Immature natural killer cell (primary cell): ENCODE measurements around the gene MEIKIN. TPM values are rescaled to one million over a fixed set of nuclear protein-coding genes. Genes with fewer than 3 reads are reported as not detected.

Source experiments
- DNase-seq, 3 donors: peaks; one replicate each; pipeline ENCODE4 v3.0.0; 2022; ENCODE audit warnings: mixed read lengths in 1 of 3
- H3K27ac Mint-ChIP-seq, 6 donors: one replicate each; pipeline ENCODE4 v1.8.0; 2020; ENCODE audit warnings: mixed read lengths in 6 of 6, mild to moderate bottlenecking in 5 of 6, inconsistent platforms in 4 of 6, moderate library complexity in 3 of 6
- H3K27me3 Mint-ChIP-seq, 3 donors: one replicate each; pipeline ENCODE4 v1.8.0; 2020 to 2021; ENCODE audit warnings: low read depth in 3 of 3, mild to moderate bottlenecking in 3 of 3, mixed read lengths in 3 of 3, moderate library complexity in 3 of 3, inconsistent platforms in 1 of 3
- H3K36me3 Mint-ChIP-seq, 3 donors: one replicate each; pipeline ENCODE4 v1.8.0; 2020; ENCODE audit warnings: mixed read lengths in 3 of 3, inconsistent platforms in 2 of 3, mild to moderate bottlenecking in 2 of 3
- H3K4me1 Mint-ChIP-seq, 2 donors: one replicate each; pipeline ENCODE4 v1.8.0; 2020; ENCODE audit warnings: inconsistent platforms in 2 of 2, mild to moderate bottlenecking in 2 of 2, mixed read lengths in 2 of 2, moderate library complexity in 1 of 2
- H3K4me3 Mint-ChIP-seq, 5 donors: one replicate each; pipeline ENCODE4 v1.8.0; 2020; ENCODE audit warnings: mild to moderate bottlenecking in 5 of 5, mixed read lengths in 5 of 5, inconsistent platforms in 3 of 5, moderate library complexity in 3 of 5
- H3K9me3 Mint-ChIP-seq, 6 donors: one replicate each; pipeline ENCODE4 v1.8.0; 2020; ENCODE audit warnings: mild to moderate bottlenecking in 6 of 6, mixed read lengths in 6 of 6, inconsistent platforms in 4 of 6, moderate library complexity in 3 of 6
- polyA plus RNA-seq, 3 donors: library from polyadenylated mRNA; unstranded; fragments of 300-500 nt; fragmentation: Illumina TruSeq; gene quantifications; one replicate each; pipeline ENCODE4 v1.2.3, GENCODE V29; 2021

The MEIKIN gene
- polyA plus RNA-seq, 3 donors from 2014 or later: 0.72 TPM; not detected in 2

DNA sequence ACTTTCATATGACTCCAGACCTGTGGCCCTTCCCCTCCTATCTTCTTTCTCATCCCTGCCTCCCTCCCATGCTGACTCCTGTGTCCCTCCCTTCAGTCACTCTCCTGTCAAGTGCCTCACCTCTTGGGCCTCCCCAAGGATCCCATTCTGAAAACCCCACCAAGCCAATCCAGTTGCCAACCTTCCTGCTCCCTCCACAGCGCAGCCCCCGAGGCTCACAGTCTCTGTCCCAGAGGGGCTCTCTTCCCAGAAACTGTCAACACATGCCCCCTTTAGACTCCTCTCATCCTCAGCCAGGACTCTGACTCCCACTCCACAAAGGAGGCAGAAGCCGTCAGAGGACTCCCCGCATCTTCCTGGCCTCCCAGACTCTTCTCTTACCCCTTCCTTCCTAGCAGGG lies 35.2 kb upstream of the MEIKIN start:
- Mint-ChIP-seq H3K4me3 (no peak overlapping the region), H3K9me3 (no peaks in the 10 kb centered on the region), H3K27me3 (peaks cover 1 to 5% (median 4%) of the 10 kb centered on the region in 3 donors), H3K27ac (peak overlapping the region in 1 of 6 donors; percentile 32), H3K36me3 (no peaks in the 10 kb centered on the region), H3K4me1 (peaks cover 5 to 15% of the 10 kb centered on the region in 2 donors)
- no peak for DNase-seq

DNA sequence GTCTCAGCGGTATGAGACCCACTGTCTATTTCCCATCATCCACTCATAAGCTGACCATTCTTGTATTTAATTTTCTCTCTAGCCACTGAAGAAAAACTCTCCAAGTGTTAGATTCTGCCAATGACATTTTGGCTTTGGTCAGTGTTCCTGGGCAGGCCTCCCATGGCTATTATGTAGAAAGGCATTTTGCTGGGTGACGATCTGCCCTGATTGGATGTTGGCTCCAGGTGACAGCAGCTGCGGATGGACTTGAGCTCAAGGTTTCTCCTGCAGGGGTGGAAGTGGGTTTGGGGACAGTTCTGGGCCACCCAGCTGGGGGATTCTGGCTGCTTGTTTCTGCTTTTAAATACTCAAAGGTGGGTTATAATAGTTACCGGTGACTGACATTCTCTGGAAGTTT lies 34.4 kb upstream of the MEIKIN start:
- Mint-ChIP-seq H3K4me3 (no peak overlapping the region), H3K27me3 (peaks cover 0 to 5% (median 4%) of the 10 kb centered on the region in 3 donors), H3K4me1 (peaks cover 8 to 17% of the 10 kb centered on the region in 2 donors)

DNA sequence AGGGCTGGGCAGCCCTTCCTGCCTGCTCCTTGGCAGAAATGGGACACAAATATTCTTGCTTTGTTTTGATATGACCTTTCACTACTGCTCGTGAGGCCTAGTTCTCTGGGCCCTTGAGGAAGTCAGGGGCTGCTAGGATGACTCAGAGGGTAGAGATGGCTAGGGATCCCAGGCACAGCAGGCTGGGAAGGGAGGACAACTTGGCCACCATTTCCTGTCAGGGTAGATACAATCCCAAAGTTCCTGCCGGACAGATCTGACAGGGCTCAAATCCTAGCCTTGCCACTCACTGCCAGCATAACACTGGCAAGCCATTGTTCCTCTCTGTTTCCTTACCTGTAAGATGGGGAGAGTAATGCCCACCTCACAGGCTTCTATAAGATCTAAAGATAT lies 31.7 kb upstream of the MEIKIN start:
- Mint-ChIP-seq H3K27me3 (peaks cover 0 to 3% (median 0%) of the 10 kb centered on the region in 3 donors), H3K4me3 (no peak overlapping the region), H3K4me1 (peaks cover 8% of the 10 kb centered on the region in 2 donors), H3K9me3 (no peaks in the 10 kb centered on the region), H3K27ac (no peak overlapping the region), H3K36me3 (no peaks in the 10 kb centered on the region)
- DNase-seq: no peak

More for the DNA sequence above, 34.4 kb upstream of the MEIKIN start:
- no peak for DNase-seq
- H3K27ac Mint-ChIP-seq: no peak overlapping the region
- no peaks in the 10 kb centered on the region for H3K9me3 Mint-ChIP-seq
- H3K36me3 Mint-ChIP-seq: no peaks in the 10 kb centered on the region

GRCh38 chr5:131976414-131977211 lies 31.1 kb upstream of the MEIKIN start:
- H3K9me3 Mint-ChIP-seq: no peaks in the 10 kb centered on the region
- peaks cover 0 to 3% (median 0%) of the 10 kb centered on the region in 3 donors for H3K27me3 Mint-ChIP-seq
- H3K27ac Mint-ChIP-seq: no peak overlapping the region
- no peak for DNase-seq
- H3K36me3 Mint-ChIP-seq: no peaks in the 10 kb centered on the region
- no peak overlapping the region for H3K4me3 Mint-ChIP-seq
- peaks cover 8% of the 10 kb centered on the region in 2 donors for H3K4me1 Mint-ChIP-seq

DNA sequence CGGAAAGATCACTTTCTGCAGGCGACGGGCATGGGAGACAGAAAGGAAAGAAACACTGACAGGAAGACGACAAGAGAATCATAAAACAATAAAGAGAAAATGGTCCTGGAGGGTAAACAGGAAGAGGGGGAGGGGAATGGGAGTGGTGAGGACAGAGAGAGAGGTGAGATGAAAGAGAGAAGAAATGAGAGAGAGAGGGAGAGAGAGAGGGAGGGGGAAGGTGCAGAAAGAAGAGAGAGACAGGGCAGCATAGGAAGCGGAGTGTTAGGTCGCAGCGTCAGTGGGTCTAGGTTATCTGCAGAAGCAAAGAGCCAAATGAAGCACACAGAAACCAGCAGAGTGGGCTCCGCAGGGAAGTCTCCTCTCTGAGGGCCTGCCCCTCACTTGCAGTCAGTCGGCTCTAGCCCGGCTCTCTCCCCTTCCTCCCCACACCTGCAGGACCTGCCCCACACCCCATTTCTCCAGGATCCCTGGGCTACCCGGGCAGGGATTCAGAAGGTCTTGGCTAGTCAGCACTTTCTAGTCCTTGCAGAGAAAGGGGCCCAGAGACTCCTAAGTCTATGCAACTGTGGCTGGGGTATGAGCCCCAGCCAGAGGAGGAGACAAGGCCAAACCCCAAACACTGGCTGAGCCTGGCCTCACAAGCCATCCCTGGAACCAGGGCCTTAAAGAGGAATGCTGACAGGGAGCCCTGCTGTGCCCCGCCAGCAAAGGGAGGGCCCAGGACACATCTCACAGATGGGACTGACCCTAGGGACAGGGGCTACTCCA lies 29.7 kb upstream of the MEIKIN start:
- Mint-ChIP-seq H3K36me3 (no peaks in the 10 kb centered on the region), H3K4me1 (peaks cover 8% of the 10 kb centered on the region in 2 donors), H3K27ac (peak overlapping the region in 2 of 6 donors; percentile 74 to 88), H3K9me3 (no peaks in the 10 kb centered on the region), H3K27me3 (peaks cover 0 to 3% (median 0%) of the 10 kb centered on the region in 3 donors), H3K4me3 (peak overlapping the region in 2 of 5 donors; percentile 16 to 57)
- DNase-seq: peak in 1 of 3 donors; percentile 13

- H3K4me3 Mint-ChIP-seq: peak overlapping the region in 1 of 5 donors; percentile 57
- no peak for DNase-seq
- H3K9me3 Mint-ChIP-seq: no peaks in the 10 kb centered on the region
- peaks cover 0 to 3% (median 0%) of the 10 kb centered on the region in 3 donors for H3K27me3 Mint-ChIP-seq
- peak overlapping the region in 2 of 6 donors; percentile 74 to 88 for H3K27ac Mint-ChIP-seq
- H3K4me1 Mint-ChIP-seq: peaks cover 8% of the 10 kb centered on the region in 2 donors
- H3K36me3 Mint-ChIP-seq: no peaks in the 10 kb centered on the region
Observed at GRCh38 chr5:131974622-131974955, 29.1 kb upstream of the MEIKIN start.

DNA sequence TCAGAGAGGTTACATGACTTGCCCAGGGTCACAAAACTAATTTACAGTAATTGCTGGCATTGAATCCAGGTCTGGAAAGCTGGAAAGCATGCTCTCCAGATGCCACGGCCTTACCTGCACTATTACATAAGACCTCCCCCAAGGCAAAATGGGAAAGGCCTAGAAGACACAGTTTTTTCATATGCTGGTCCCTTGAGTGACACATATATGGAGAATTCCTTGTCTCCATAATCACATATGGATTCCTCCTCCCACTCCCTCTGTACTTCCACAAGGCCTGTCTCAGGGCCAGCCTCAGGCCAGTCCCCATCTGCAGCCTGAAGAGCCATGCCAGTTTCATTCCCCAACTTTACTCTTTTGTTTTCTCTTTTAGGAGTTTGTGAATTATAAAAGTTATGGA lies 28.6 kb upstream of the MEIKIN start:
- DNase-seq: no peak
- Mint-ChIP-seq H3K4me1 (peaks cover 8% of the 10 kb centered on the region in 2 donors), H3K27me3 (peaks cover 0 to 3% (median 0%) of the 10 kb centered on the region in 3 donors), H3K27ac (peak overlapping the region in 2 of 6 donors; percentile 51 to 74), H3K9me3 (no peaks in the 10 kb centered on the region), H3K36me3 (no peaks in the 10 kb centered on the region), H3K4me3 (peak overlapping the region in 1 of 5 donors; percentile 1)

DNA sequence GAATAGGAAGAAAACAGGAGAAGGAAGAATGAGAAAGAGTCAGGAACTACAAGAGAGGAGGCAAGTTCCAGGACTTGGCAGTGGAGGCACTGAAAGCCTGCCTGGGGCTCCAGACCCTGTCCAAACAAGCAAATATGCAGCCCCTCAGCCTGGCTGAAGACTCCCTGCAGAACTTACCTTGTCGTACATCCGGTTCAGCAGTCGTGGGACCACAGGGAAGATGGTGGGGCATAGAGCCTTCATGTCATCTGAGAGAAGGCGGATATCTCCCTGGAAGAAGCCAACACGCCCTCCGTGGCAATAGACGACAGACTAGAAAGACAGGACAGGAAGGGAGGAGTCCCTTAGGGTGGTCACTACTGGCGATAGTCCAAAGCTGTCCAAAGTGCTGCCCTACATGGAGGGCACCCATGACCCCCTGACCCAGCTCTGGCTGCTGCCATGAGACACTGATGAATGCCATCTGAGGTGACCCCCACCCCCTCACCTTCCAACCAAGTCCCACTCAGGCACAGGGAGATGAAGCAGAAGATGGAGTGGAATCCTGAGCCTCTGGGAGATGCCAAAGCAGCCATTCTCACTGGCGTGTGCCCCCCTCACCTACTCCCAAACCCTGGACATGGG lies 27.7 kb upstream of the MEIKIN start:
- Mint-ChIP-seq H3K27ac (peak overlapping the region in 1 of 6 donors; percentile 3), H3K36me3 (no peaks in the 10 kb centered on the region), H3K9me3 (no peaks in the 10 kb centered on the region), H3K27me3 (peaks cover 0 to 3% (median 0%) of the 10 kb centered on the region in 3 donors), H3K4me1 (peaks cover 8% of the 10 kb centered on the region in 2 donors), H3K4me3 (no peak overlapping the region)
- DNase-seq: no peak

GRCh38 chr5:131968396-131968954 lies 23.0 kb upstream of the MEIKIN start:
- H3K9me3 Mint-ChIP-seq: no peaks in the 10 kb centered on the region
- peaks cover 0 to 3% (median 0%) of the 10 kb centered on the region in 3 donors for H3K36me3 Mint-ChIP-seq
- H3K27ac Mint-ChIP-seq: no peak overlapping the region
- no peak overlapping the region for H3K4me3 Mint-ChIP-seq
- H3K27me3 Mint-ChIP-seq: peaks cover 0 to 6% (median 0%) of the 10 kb centered on the region in 3 donors
- no peaks in the 10 kb centered on the region for H3K4me1 Mint-ChIP-seq
- no peak for DNase-seq

- H3K9me3 Mint-ChIP-seq: no peaks in the 10 kb centered on the region
- peaks cover 0 to 3% (median 0%) of the 10 kb centered on the region in 3 donors for H3K36me3 Mint-ChIP-seq
- peaks cover 0 to 7% (median 0%) of the 10 kb centered on the region in 3 donors for H3K27me3 Mint-ChIP-seq
- H3K27ac Mint-ChIP-seq: no peak overlapping the region
- no peaks in the 10 kb centered on the region for H3K4me1 Mint-ChIP-seq
- no peak for DNase-seq
- no peak overlapping the region for H3K4me3 Mint-ChIP-seq
Observed at GRCh38 chr5:131966551-131966950, 21.1 kb upstream of the MEIKIN start.

GRCh38 chr5:131965826-131966415 lies 20.5 kb upstream of the MEIKIN start:
- DNase-seq: no peak
- H3K4me1 Mint-ChIP-seq: no peaks in the 10 kb centered on the region
- no peak overlapping the region for H3K4me3 Mint-ChIP-seq
- H3K27ac Mint-ChIP-seq: no peak overlapping the region
- peaks cover 0 to 3% (median 0%) of the 10 kb centered on the region in 3 donors for H3K36me3 Mint-ChIP-seq
- no peaks in the 10 kb centered on the region for H3K9me3 Mint-ChIP-seq
- peaks cover 0 to 7% (median 0%) of the 10 kb centered on the region in 3 donors for H3K27me3 Mint-ChIP-seq

- peaks cover 0 to 7% (median 2%) of the 10 kb centered on the region in 3 donors for H3K27me3 Mint-ChIP-seq
- H3K27ac Mint-ChIP-seq: no peak overlapping the region
- DNase-seq: no peak
- no peaks in the 10 kb centered on the region for H3K9me3 Mint-ChIP-seq
- peaks cover 0 to 3% (median 0%) of the 10 kb centered on the region in 3 donors for H3K36me3 Mint-ChIP-seq
- H3K4me3 Mint-ChIP-seq: no peak overlapping the region
- no peaks in the 10 kb centered on the region for H3K4me1 Mint-ChIP-seq
Observed at GRCh38 chr5:131959906-131960305, 14.4 kb upstream of the MEIKIN start.

DNA sequence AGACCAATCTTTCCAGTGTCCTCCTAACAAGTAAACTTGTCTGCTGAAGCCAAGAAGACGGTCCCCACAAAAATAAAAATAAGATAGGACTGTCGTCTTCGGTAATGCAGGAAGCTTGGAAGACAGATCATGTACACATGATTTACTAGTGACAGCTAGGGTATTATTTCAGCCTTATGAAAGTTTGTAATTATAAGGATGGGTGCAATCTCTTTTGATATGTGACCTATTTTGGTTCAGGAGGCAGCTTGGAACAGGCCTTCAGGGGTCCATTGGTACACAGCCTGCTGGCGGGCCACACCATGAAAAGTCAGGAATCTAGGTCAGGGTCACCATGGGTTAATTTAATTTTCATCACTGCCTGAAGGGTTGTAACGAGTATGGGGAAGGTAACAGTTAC lies 13.7 kb upstream of the MEIKIN start:
- Mint-ChIP-seq H3K27me3 (peaks cover 0 to 4% (median 2%) of the 10 kb centered on the region in 3 donors), H3K4me3 (no peak overlapping the region), H3K36me3 (no peaks in the 10 kb centered on the region)

More for the DNA sequence above, 13.7 kb upstream of the MEIKIN start:
- Mint-ChIP-seq H3K9me3 (no peaks in the 10 kb centered on the region), H3K27ac (no peak overlapping the region), H3K4me1 (no peaks in the 10 kb centered on the region)
- DNase-seq: no peak
